ENCODE results near the gene DHDH.

Gene DHDH

DNA sequence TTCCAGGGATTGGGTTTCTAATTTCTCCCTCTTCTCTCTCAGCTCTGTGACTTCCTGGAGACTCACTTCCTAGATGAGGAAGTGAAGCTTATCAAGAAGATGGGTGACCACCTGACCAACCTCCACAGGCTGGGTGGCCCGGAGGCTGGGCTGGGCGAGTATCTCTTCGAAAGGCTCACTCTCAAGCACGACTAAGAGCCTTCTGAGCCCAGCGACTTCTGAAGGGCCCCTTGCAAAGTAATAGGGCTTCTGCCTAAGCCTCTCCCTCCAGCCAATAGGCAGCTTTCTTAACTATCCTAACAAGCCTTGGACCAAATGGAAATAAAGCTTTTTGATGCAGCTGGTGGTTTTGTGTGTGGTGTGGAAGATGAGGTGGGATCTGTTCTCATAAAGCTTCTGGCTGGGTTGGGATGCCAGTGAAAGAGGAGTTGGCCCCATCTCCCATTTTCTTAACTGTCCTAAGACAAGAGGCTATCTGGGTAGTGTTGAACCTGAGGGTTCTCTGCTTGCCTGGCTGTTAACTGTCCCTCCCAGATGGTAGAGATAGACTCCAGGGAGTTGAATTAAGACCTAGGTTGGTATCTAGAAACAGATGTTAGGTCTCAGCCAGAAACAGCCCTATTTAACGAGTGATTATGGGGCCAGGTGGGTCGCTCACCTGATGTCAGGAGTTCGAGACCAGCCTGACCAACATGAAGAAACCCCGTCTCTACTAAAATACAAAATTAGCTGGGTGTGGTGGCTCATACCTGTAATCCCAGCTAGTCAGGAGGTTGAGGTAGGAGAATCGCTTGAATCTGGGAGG, 33.2 kb downstream of the DHDH start:
- H3K27me3 Mint-ChIP-seq (ENCODE audit: low read depth, poor library complexity) = peaks cover 7% of the 10 kb centered on the region
- peaks cover 69% of the 10 kb centered on the region for H3K4me1 Mint-ChIP-seq
- H3K4me3 Mint-ChIP-seq = peak overlapping the region; percentile 99
- peaks cover 48% of the 10 kb centered on the region for H3K36me3 Mint-ChIP-seq (ENCODE audit: low read depth)
- no peaks in the 10 kb centered on the region for H3K9me3 Mint-ChIP-seq
- peak overlapping the region; percentile 77 for H3K27ac Mint-ChIP-seq
- no peak for DNase-seq
- TF ChIP-seq, protein P1, sequence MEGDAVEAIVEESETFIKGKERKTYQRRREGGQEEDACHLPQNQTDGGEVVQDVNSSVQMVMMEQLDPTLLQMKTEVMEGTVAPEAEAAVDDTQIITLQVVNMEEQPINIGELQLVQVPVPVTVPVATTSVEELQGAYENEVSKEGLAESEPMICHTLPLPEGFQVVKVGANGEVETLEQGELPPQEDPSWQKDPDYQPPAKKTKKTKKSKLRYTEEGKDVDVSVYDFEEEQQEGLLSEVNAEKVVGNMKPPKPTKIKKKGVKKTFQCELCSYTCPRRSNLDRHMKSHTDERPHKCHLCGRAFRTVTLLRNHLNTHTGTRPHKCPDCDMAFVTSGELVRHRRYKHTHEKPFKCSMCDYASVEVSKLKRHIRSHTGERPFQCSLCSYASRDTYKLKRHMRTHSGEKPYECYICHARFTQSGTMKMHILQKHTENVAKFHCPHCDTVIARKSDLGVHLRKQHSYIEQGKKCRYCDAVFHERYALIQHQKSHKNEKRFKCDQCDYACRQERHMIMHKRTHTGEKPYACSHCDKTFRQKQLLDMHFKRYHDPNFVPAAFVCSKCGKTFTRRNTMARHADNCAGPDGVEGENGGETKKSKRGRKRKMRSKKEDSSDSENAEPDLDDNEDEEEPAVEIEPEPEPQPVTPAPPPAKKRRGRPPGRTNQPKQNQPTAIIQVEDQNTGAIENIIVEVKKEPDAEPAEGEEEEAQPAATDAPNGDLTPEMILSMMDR (IDR thresholded peaks at IDR 0.05) = no peak

DNA sequence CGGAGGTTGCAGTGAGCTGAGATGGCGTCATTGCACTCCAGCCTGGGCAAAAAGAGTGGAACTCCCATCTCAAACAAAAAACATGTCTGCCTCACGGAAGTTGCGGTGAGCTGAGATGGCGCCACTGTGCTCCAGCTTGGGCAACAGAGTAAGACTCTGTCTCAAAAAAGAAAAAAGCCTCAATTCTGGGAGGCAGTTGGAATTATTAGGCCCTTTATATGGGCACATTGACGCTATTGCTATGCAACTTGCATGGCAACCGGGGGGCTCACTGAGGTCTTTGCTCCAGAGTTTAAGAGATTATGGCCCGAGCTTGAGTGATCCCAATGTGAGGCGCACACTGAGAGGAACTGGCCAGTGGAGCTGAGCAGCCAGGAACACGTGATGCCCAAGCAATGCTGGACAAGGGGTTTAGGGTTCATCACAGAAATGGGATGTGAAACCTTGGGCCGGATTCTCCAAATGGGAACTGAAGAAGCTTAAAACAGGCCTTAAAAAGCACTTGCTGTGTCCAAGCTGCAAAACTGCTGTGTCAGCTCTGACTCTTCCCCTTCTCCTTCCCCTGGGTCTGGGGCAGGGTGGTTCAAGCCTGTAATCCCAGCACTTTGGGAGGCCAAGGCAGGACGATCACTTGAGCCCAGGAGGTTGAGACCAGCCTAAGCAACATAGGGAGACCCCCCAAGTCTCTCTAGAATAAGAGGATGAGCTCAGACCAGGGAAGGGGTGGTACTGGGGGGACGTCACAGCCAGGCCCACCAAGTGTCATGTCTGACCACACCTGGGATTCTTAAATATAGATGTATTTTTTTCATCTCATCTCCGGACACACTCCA, 34.1 kb downstream of the DHDH start:
- peak overlapping the region; percentile 78 for H3K27ac Mint-ChIP-seq
- DNase-seq = no peak
- no peaks in the 10 kb centered on the region for H3K9me3 Mint-ChIP-seq
- peaks cover 48% of the 10 kb centered on the region for H3K36me3 Mint-ChIP-seq (ENCODE audit: low read depth)
- peaks cover 7% of the 10 kb centered on the region for H3K27me3 Mint-ChIP-seq (ENCODE audit: low read depth, poor library complexity)
- H3K4me3 Mint-ChIP-seq = peak overlapping the region; percentile 99
- TF ChIP-seq, protein P1 (IDR thresholded peaks at IDR 0.05) = no peak
- peaks cover 61% of the 10 kb centered on the region for H3K4me1 Mint-ChIP-seq

DNA sequence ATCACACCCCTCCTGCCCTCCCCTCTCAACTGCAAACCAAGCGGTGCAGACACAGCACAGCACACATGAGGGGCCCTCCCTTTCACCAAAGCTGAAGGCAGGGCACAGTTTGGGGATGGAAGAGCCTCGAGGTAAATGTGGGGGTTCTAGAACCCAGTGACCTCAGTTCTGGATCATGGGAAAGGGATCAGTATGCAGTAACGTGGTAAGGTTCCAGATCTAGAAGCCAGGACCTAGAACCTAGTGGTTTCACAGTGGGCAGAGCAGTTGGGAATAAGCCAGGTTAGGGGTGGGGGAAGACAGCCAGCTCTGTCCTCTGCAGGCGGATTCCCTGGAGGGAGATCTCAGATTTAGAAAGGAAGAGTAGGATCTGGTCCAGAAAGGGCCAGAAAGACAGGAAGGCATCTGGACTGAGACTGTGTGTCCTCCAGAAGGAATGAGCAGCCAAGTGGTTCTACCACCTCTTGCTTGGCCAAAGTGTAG, 34.7 kb downstream of the DHDH start:
- Mint-ChIP-seq H3K4me3 (no peak overlapping the region), H3K36me3 (ENCODE audit: low read depth) (peaks cover 53% of the 10 kb centered on the region), H3K9me3 (no peaks in the 10 kb centered on the region), H3K27ac (peak overlapping the region; percentile 58), H3K4me1 (peaks cover 55% of the 10 kb centered on the region), H3K27me3 (ENCODE audit: low read depth, poor library complexity) (peaks cover 5% of the 10 kb centered on the region)
- no peak for DNase-seq
- TF ChIP-seq, protein P1 (IDR thresholded peaks at IDR 0.05) = no peak

DNA sequence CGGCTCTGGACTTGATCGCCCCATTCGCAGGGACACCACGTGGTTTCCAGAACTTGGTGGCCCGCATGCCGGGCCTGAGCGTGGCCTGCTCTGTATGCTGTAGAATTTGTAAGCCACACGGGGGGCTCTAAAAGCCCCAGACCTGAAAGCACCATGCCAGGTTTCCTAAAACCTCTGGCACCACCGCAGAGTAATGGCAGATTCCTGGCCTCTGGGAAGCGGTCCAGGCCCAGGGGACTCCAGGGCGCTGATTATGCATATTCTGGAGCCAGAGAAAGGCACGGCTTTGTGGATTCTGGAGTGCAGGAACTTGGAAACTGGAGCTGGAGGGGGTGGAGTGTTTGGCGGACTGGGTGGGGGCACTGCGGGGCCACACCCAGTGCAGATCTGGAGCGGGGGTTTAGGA, 35.3 kb downstream of the DHDH start:
- Mint-ChIP-seq H3K27me3 (ENCODE audit: low read depth, poor library complexity) (peaks cover 2% of the 10 kb centered on the region), H3K9me3 (no peaks in the 10 kb centered on the region), H3K4me1 (peaks cover 49% of the 10 kb centered on the region), H3K27ac (no peak overlapping the region), H3K36me3 (ENCODE audit: low read depth) (peaks cover 54% of the 10 kb centered on the region), H3K4me3 (no peak overlapping the region)
- no peak for DNase-seq
- TF ChIP-seq, protein P1 (IDR thresholded peaks at IDR 0.05) = no peak

DNA sequence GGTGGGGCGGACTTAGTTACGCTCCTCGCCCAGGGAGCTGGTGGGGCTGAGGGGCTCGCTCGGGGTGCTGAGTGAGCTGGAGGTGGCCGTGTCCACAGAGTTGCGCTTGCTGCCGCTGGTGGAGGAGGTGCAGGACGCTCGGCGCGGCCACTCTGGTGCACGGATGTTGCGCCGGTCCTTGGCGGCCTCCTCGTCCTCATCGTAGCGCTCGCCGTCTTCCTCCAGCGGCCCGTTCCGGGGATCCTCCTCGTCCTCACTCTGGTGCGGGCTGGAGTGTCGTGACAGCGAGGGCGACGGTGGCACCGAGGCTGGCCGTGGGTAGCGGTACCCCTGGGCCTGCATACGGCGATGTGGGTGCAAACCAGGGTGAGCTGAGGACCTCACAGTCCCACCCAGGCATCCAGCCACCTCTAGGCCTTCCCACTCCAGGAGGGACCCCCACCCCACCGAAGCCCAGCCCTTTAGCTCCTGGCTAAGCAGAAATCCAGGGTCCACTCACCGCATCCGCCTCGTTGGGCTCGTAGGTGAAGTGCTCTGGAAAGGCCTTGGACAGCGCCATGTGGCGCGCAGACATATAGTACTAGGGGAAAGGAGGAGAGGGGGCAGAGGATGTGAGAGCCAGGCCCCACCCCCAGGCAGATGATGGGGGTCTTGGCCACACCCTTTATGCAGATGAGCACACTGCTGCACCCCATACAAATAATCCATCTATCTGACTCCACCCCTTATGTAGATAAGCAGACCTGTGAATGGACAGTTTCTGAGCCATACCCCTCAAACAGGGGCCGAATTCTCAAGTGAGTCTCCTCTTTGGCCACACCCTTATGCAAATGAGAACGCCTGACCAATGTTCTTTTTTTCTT, 36.0 kb downstream of the DHDH start:
- peaks cover 42% of the 10 kb centered on the region for H3K4me1 Mint-ChIP-seq
- peaks cover 2% of the 10 kb centered on the region for H3K27me3 Mint-ChIP-seq (ENCODE audit: low read depth, poor library complexity)
- H3K36me3 Mint-ChIP-seq (ENCODE audit: low read depth) = peaks cover 54% of the 10 kb centered on the region
- TF ChIP-seq, protein P1 (IDR thresholded peaks at IDR 0.05) = no peak
- H3K4me3 Mint-ChIP-seq = no peak overlapping the region
- H3K9me3 Mint-ChIP-seq = no peaks in the 10 kb centered on the region
- no peak overlapping the region for H3K27ac Mint-ChIP-seq
- no peak for DNase-seq
